HL-60 (cell line): ENCODE data around the gene PTGES3.

Experiments
- CTCF ChIP-seq: IDR thresholded peaks from one replicate; pipeline ENCODE4 v1.5.1; 2011; ENCODE audit warnings: low read length, control low read depth, inconsistent platforms; ENCODE audit not compliant: insufficient read depth
- REST ChIP-seq: IDR thresholded peaks from 2 replicates; pipeline ENCODE4 v1.6.1; 2012; ENCODE audit warnings: low read depth; ENCODE audit not compliant: insufficient replicate concordance

- no peak for TF ChIP-seq CTCF
- no peak for TF ChIP-seq REST
Measured at GRCh38 chr12:56661979-56662638, 26.0 kb downstream of the PTGES3 start.
